HEK293T (cell line): ENCODE results near the gene SERGEF.

Source experiments
- HDGF ChIP-seq: fragments of 450-650 bp; IDR thresholded peaks from 2 replicates; pipeline ENCODE4 v1.6.1; 2017; ENCODE audit warnings: antibody characterized with exemption, borderline replicate concordance
- SP1 ChIP-seq: fragments of 450-650 bp; IDR thresholded peaks from 2 replicates; pipeline ENCODE4 v1.6.1; 2017
- TARDBP ChIP-seq: fragments of 450-650 bp; IDR thresholded peaks from 2 replicates; pipeline ENCODE4 v1.6.1; 2016
- TF ChIP-seq, protein P1 (sequence below): fragments of 450-650 bp; IDR thresholded peaks from 2 replicates; pipeline ENCODE4 v1.6.1; 2016

DNA sequence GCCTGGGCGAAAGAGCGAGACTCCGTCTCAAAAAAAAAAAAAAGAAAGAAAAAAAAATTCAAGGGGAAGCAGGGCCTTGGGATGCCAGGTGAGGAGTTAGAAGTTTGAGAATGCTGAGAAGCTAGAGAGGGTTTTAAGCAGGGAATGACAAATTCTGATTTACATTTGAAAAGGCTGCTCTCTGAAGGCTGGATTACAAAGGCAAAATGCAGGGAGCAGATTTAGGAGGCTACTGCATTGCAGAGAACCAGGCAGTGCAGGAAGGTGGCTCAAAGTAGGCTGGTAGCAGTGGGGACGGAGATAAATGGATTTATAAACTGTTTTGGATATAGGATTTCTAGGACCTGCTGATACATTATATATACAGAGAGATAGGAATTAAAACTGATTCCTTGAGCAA is 211.7 kb downstream of the SERGEF start:
- TF ChIP-seq SP1 (no peak), HDGF (no peak), TARDBP (no peak)
- TF ChIP-seq, protein P1, sequence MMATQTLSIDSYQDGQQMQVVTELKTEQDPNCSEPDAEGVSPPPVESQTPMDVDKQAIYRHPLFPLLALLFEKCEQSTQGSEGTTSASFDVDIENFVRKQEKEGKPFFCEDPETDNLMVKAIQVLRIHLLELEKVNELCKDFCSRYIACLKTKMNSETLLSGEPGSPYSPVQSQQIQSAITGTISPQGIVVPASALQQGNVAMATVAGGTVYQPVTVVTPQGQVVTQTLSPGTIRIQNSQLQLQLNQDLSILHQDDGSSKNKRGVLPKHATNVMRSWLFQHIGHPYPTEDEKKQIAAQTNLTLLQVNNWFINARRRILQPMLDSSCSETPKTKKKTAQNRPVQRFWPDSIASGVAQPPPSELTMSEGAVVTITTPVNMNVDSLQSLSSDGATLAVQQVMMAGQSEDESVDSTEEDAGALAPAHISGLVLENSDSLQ: no peak
